Rectal smooth muscle tissue (tissue), 1 donor: ENCODE data around the gene THRB.

Experiments used
- H3K27ac ChIP-seq: one replicate; pipeline ENCODE4 v1.7.0; 2013; ENCODE audit warnings: low read depth, low read length, inconsistent platforms
- H3K27me3 ChIP-seq: one replicate; pipeline ENCODE4 v1.7.0; 2013; ENCODE audit warnings: low read length; ENCODE audit not compliant: control insufficient read depth, insufficient read depth
- H3K36me3 ChIP-seq: one replicate; pipeline ENCODE4 v1.7.0; 2013; ENCODE audit warnings: low read length; ENCODE audit not compliant: control insufficient read depth, insufficient read depth
- H3K4me1 ChIP-seq: one replicate; pipeline ENCODE4 v1.7.0; 2013; ENCODE audit warnings: low read length; ENCODE audit not compliant: control insufficient read depth, insufficient read depth
- H3K4me3 ChIP-seq: one replicate; pipeline ENCODE4 v1.7.0; 2013; ENCODE audit warnings: low read length
- H3K9ac ChIP-seq: one replicate; pipeline ENCODE4 v1.7.0; 2013; ENCODE audit warnings: low read length

Gene THRB

GRCh38 chr3:24145481-24145880 lies 349.2 kb downstream of the THRB start:
- H3K36me3 ChIP-seq = no peaks in the 10 kb centered on the region
- no peaks in the 10 kb centered on the region for H3K27me3 ChIP-seq
- no peak overlapping the region for H3K9ac ChIP-seq
- peaks cover 11% of the 10 kb centered on the region for H3K4me1 ChIP-seq
- no peak overlapping the region for H3K27ac ChIP-seq
- H3K4me3 ChIP-seq = no peak overlapping the region

DNA sequence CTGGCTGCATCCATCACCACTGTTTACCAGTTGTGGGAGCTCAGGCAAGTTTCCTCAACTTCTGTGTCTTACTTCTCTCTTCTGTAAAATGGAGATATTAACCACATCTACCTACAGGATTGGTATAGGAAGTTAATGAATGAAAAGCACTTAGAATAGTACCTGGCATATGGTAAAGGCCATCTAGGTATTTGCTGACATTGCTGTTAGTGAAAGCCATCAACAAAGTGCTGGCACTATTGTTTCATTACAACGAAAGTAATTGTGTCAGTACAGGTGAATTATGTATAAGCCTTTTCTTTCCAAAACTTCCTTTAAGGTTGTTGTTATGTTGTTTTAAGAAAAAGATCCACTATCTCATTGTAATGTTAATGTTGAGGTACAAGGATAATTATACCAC lies 352.5 kb downstream of the THRB start:
- Histone ChIP-seq H3K9ac (no peak overlapping the region), H3K36me3 (no peaks in the 10 kb centered on the region), H3K4me1 (peaks cover 23% of the 10 kb centered on the region), H3K27ac (no peak overlapping the region), H3K27me3 (no peaks in the 10 kb centered on the region), H3K4me3 (no peak overlapping the region)

- Histone ChIP-seq H3K27ac (peak overlapping the region; percentile 59), H3K4me1 (peaks cover 27% of the 10 kb centered on the region), H3K9ac (no peak overlapping the region)
Observed at GRCh38 chr3:24141548-24141947, 353.1 kb downstream of the THRB start.

GRCh38 chr3:24139463-24140412 lies 354.9 kb downstream of the THRB start:
- Histone ChIP-seq H3K4me3 (no peak overlapping the region), H3K27ac (peak overlapping the region; percentile 73), H3K4me1 (peaks cover 27% of the 10 kb centered on the region), H3K27me3 (no peaks in the 10 kb centered on the region), H3K36me3 (no peaks in the 10 kb centered on the region), H3K9ac (no peak overlapping the region)

More at GRCh38 chr3:24141548-24141947, 353.1 kb downstream of the THRB start:
- Histone ChIP-seq H3K27me3 (no peaks in the 10 kb centered on the region), H3K4me3 (no peak overlapping the region), H3K36me3 (no peaks in the 10 kb centered on the region)

- H3K27ac ChIP-seq = peak overlapping the region; percentile 73
- H3K36me3 ChIP-seq = no peaks in the 10 kb centered on the region
- peaks cover 30% of the 10 kb centered on the region for H3K4me1 ChIP-seq
- no peak overlapping the region for H3K4me3 ChIP-seq
- H3K27me3 ChIP-seq = no peaks in the 10 kb centered on the region
- H3K9ac ChIP-seq = no peak overlapping the region
Observed at GRCh38 chr3:24138876-24139256, 355.8 kb downstream of the THRB start.

DNA sequence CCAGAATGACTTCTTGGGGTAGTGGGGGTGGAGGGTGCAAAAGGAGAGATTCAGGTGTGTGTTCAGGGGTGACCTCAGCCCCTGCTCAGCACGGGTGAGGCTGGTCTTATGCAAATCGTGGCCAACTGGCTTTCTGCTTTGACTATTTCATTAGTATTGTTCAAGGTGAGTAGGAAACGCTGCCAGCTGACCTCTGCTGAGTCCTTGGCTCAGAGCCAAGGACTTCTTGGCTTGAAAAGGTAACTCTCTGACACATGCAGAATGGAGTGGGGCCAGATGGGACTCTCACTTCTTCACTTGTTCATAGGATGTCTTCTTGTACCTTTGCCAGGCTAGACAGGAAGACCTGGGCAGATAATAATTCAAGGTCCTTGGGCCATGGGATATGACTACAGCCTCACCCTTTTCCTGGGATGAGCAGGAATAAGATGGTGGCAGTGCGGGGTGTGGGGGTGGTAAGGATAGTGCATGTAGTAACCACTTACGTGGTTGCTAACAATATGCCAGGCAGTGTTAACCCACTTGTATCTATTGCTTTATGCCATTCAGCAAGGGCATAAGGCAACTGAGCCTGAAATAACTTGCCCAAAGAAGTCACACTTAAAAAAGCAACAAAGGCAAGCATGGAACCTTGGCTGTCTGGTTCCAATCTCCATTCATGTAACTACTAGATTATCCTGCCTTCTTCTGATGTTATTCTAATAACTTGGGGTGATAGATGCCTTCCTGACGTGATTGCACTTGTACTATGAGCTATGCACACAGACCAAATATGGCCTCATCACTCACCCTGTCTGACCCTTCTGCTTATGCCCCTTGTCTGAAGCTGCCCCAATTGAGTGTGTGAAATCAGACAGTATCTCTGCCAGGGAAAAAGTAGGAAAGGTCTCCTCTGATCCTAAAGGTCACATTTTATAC lies 356.4 kb downstream of the THRB start:
- H3K4me3 ChIP-seq = no peak overlapping the region
- peak overlapping the region; percentile 73 for H3K27ac ChIP-seq
- H3K4me1 ChIP-seq = peaks cover 30% of the 10 kb centered on the region
- no peaks in the 10 kb centered on the region for H3K27me3 ChIP-seq
- H3K36me3 ChIP-seq = no peaks in the 10 kb centered on the region
- H3K9ac ChIP-seq = no peak overlapping the region

- H3K27me3 ChIP-seq = no peaks in the 10 kb centered on the region
- H3K4me3 ChIP-seq = no peak overlapping the region
- H3K4me1 ChIP-seq = peaks cover 30% of the 10 kb centered on the region
- H3K27ac ChIP-seq = peak overlapping the region; percentile 73
- H3K36me3 ChIP-seq = no peaks in the 10 kb centered on the region
- H3K9ac ChIP-seq = no peak overlapping the region
Observed at GRCh38 chr3:24137334-24137733, 357.3 kb downstream of the THRB start.

DNA sequence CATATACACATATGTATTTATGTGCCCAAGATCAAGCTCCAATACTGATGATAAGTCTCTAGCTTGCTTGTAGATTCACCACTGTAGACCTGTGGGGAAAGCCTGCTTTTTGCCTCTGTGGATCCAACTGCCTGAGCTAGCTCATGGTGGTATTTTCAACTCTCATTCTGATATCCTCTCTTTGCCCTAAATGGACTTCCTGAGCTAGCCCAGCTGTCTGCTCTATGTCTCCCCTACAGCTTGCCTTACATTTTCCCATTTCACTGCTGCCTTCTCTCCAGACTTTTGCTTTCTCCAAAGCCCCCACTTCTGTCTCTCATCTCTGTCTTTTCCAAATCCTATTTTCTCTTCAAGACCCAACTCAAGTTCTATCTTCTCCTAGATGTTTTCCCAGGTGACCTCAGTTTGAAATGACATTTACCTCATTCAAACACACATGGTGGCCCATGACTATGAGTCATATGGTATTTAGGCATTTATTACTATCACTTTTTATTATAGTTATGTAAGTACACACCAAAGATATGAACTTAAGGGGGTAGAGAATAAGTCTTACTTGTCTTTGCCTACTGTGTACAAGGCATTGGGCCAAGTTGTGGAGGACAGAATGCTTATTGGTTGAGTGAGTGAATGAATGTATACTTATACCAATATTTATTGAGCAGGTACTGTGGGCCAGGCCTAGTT lies 357.9 kb downstream of the THRB start:
- Histone ChIP-seq H3K27ac (peak overlapping the region; percentile 59), H3K4me1 (peaks cover 30% of the 10 kb centered on the region), H3K4me3 (no peak overlapping the region), H3K27me3 (no peaks in the 10 kb centered on the region), H3K36me3 (no peaks in the 10 kb centered on the region), H3K9ac (no peak overlapping the region)

DNA sequence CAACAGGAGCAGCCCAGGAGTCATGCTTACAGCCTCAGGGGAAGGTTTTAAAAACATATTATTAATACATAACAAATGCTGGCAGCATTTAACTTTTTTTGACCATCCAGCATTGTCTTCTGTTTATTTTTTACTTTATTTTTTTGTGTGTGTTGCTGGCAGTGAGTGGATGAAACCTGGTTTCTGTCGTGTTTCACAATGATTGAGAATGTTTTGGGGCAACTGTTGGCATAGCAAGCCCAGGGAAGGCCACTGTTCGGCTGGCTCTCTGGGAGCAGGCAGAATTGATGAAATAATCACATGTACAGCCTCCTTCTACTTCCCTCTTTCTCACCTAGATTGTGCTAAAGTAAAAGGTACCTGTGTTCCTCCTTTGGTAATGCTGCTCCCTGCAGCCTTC lies 359.4 kb downstream of the THRB start:
- Histone ChIP-seq H3K4me1 (peaks cover 28% of the 10 kb centered on the region), H3K27me3 (no peaks in the 10 kb centered on the region), H3K27ac (peak overlapping the region; percentile 71), H3K36me3 (no peaks in the 10 kb centered on the region), H3K9ac (no peak overlapping the region), H3K4me3 (no peak overlapping the region)

DNA sequence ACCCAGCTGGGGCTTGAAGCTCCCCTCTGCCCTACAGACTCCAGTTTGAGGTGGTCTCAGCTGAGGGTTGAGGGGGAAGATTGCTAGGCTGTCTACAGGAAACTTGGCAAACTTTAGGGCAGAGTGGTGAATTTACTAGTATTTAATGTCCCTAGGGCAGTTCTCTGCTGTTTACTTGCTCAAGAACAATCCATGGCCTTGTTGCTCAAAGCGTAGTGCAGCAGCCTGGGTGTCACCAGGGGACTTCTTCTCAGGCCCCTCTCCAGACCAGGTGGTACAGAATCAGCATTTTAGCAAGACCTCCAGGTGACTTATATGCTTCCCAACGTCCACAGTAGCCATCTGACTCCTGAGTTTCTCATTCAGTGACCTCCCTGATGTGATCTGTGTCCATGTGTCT lies 360.7 kb downstream of the THRB start:
- H3K4me1 ChIP-seq = peaks cover 28% of the 10 kb centered on the region
- H3K9ac ChIP-seq = no peak overlapping the region
- no peaks in the 10 kb centered on the region for H3K36me3 ChIP-seq
- no peak overlapping the region for H3K4me3 ChIP-seq
- no peaks in the 10 kb centered on the region for H3K27me3 ChIP-seq
- H3K27ac ChIP-seq = peak overlapping the region; percentile 71

GRCh38 chr3:24133436-24133835 lies 361.2 kb downstream of the THRB start:
- H3K4me1 ChIP-seq = peaks cover 24% of the 10 kb centered on the region
- H3K9ac ChIP-seq = no peak overlapping the region
- H3K4me3 ChIP-seq = no peak overlapping the region
- H3K27me3 ChIP-seq = no peaks in the 10 kb centered on the region
- no peaks in the 10 kb centered on the region for H3K36me3 ChIP-seq
- H3K27ac ChIP-seq = no peak overlapping the region

- Histone ChIP-seq H3K36me3 (peaks cover 7% of the 10 kb centered on the region), H3K4me3 (no peak overlapping the region), H3K4me1 (peaks cover 2% of the 10 kb centered on the region), H3K27ac (no peak overlapping the region), H3K27me3 (no peaks in the 10 kb centered on the region), H3K9ac (no peak overlapping the region)
Observed at GRCh38 chr3:24129549-24129948, 365.1 kb downstream of the THRB start.
